HCT116 (cell line): ENCODE measurements around the gene CDKAL1. TPM values are rescaled to one million over a fixed set of nuclear protein-coding genes. Genes with fewer than 3 reads are reported as not detected.

ENCODE experiments used
- ATAC-seq: fragments of 200-7000 bp; cut with Tn5 transposase; 2 replicates; pipeline ENCODE4 v1.9.1; 2020; ENCODE audit warnings: mild to moderate bottlenecking, moderate library complexity
- BruUV-seq: library from RNA; stranded (reverse); fragments of 400-500 nt; replicated peaks from 2 replicates; lab custom pipeline; 2021; lab: Mats Ljungman, UMichigan
- CTCF ChIA-PET: fragments of 300-600 bp; sonication (Branson Sonifier 250); formaldehyde crosslinking; loops from one replicate; lab custom pipeline; 2021; ENCODE audit warnings: antibody characterized with exemption; lab: Charles Lee
- POLR2A ChIA-PET: fragments of 300-600, 350-600 bp; sonication (Branson Sonifier 250); formaldehyde crosslinking; loops from one replicate; lab custom pipeline; 2021; ENCODE audit warnings: antibody characterized with exemption; lab: Charles Lee
- RAD21 ChIA-PET, 2 experiments: fragments of 300-600 bp; sonication (Branson Sonifier 250); formaldehyde crosslinking; loops; one replicate each; lab custom pipeline; 2023; ENCODE audit warnings: low total read pairs in 2 of 2; ENCODE audit not compliant: uncharacterized antibody in 2 of 2, unreplicated experiment in 2 of 2, low non-redundant PET in 1 of 2; lab: Charles Lee
- DNase-seq: peaks from one replicate; pipeline ENCODE4 v3.0.0-alpha.2; 2010; ENCODE audit warnings: low read depth, low spot score
- H2AFZ ChIP-seq: fragments of 200-600 bp; shearing (Covaris generic), sonication (generic); 2 replicates; pipeline ENCODE4 v1.6.1; 2017; ENCODE audit warnings: low read depth, mixed run types, mixed read lengths, antibody characterized with exemption, low read length; ENCODE audit not compliant: poor library complexity, severe bottlenecking
- H3K27ac ChIP-seq: 2 replicates; pipeline ENCODE4 v1.5.1; 2012; ENCODE audit warnings: low read depth, low read length
- H3K27me3 ChIP-seq: fragments of 200-600 bp; sonication (generic); 2 replicates; pipeline ENCODE4 v1.6.1; 2016; ENCODE audit warnings: mixed run types, low read length, mixed read lengths; ENCODE audit not compliant: insufficient read depth
- H3K36me3 ChIP-seq, 2 experiments: fragments of 200-500 bp in 1 of 2; fragments of 200-600 bp in 1 of 2; sonication (Bioruptor generic) in 1 of 2; sonication (generic) in 1 of 2; 2 replicates each; pipeline versions ENCODE4 v1.5.1 to v1.6.1; 2014 to 2016; ENCODE audit warnings: low read length in 2 of 2, inconsistent platforms in 1 of 2, mixed read lengths in 1 of 2, mixed run types in 1 of 2; ENCODE audit not compliant: insufficient read depth in 2 of 2, control insufficient read depth in 1 of 2
- H3K4me1 ChIP-seq, 2 experiments: fragments of 200-600 bp in 1 of 2; sonication (generic) in 1 of 2; 2 replicates each; pipeline versions ENCODE4 v1.5.1 to v1.6.1; 2012 to 2017; ENCODE audit warnings: low read length in 2 of 2, inconsistent platforms in 1 of 2, mild to moderate bottlenecking in 1 of 2, mixed read lengths in 1 of 2, mixed run types in 1 of 2, moderate library complexity in 1 of 2; ENCODE audit not compliant: insufficient read depth in 2 of 2, control insufficient read depth in 1 of 2
- H3K4me2 ChIP-seq: fragments of 200-600 bp; sonication (generic); 2 replicates; pipeline ENCODE4 v1.6.1; 2017; ENCODE audit warnings: mixed run types, low read length, mixed read lengths
- H3K4me3 ChIP-seq, 2 experiments: fragments of 200-600 bp in 1 of 2; sonication (generic) in 1 of 2; replicated peaks in 1 of 2; 2 replicates each; pipeline ENCODE4 v1.5.1; 2011 to 2016; ENCODE audit warnings: low read length in 2 of 2, control low read depth in 1 of 2, low read depth in 1 of 2, mild to moderate bottlenecking in 1 of 2, mixed read lengths in 1 of 2, mixed run types in 1 of 2
- H3K79me2 ChIP-seq: fragments of 200-600 bp; sonication (generic); 2 replicates; pipeline ENCODE4 v1.6.1; 2017; ENCODE audit warnings: mild to moderate bottlenecking, mixed run types, low read length, moderate library complexity, mixed read lengths; ENCODE audit not compliant: insufficient read depth
- H3K9ac ChIP-seq: fragments of 200-600 bp; sonication (generic); 2 replicates; pipeline ENCODE4 v1.6.1; 2016; ENCODE audit warnings: low read length, mixed read lengths
- H3K9me2 ChIP-seq: fragments of 200-600 bp; sonication (generic), shearing (Covaris generic); 2 replicates; pipeline ENCODE4 v1.6.1; 2017; ENCODE audit warnings: mixed run types, mild to moderate bottlenecking, moderate library complexity; ENCODE audit not compliant: insufficient read depth
- H3K9me3 ChIP-seq, 2 experiments: fragments of 200-500 bp in 1 of 2; fragments of 200-600 bp in 1 of 2; sonication (Bioruptor generic) in 1 of 2; sonication (generic) in 1 of 2; 2 replicates each; pipeline ENCODE4 v1.6.1; 2014 to 2017; ENCODE audit warnings: low read length in 2 of 2, mixed read lengths in 2 of 2, inconsistent platforms in 1 of 2, low read depth in 1 of 2, mild to moderate bottlenecking in 1 of 2, mixed run types in 1 of 2, moderate library complexity in 1 of 2; ENCODE audit not compliant: control insufficient read depth in 1 of 2, insufficient read depth in 1 of 2
- H4K20me1 ChIP-seq: fragments of 200-600 bp; sonication (generic), shearing (Covaris generic); 2 replicates; pipeline ENCODE4 v1.6.1; 2017; ENCODE audit warnings: mixed run types, mild to moderate bottlenecking, moderate library complexity; ENCODE audit not compliant: insufficient read depth
- CEBPB ChIP-seq: IDR thresholded peaks from 2 replicates; pipeline ENCODE4 v1.6.1; 2012; ENCODE audit warnings: low read depth
- EGR1 ChIP-seq: IDR thresholded peaks from 2 replicates; pipeline ENCODE4 v1.6.1; 2012; ENCODE audit warnings: low read depth
- EZH2 ChIP-seq: fragments of 200-600 bp; sonication (generic); IDR thresholded peaks from 2 replicates; pipeline ENCODE4 v1.6.1; 2017; ENCODE audit warnings: antibody characterized with exemption, mixed run types
- EZH2phosphoT487 ChIP-seq: fragments of 200-600 bp; IDR thresholded peaks from 2 replicates; pipeline ENCODE4 v1.6.1; 2018; ENCODE audit warnings: antibody characterized with exemption, borderline replicate concordance
- FOSL1 ChIP-seq: IDR thresholded peaks from 2 replicates; pipeline ENCODE4 v1.6.1; 2012; ENCODE audit warnings: low read depth
- JUND ChIP-seq: IDR thresholded peaks from 2 replicates; pipeline ENCODE4 v1.6.1; 2012
- POLR2A ChIP-seq: IDR thresholded peaks from 2 replicates; pipeline ENCODE4 v1.7.0; 2011; ENCODE audit warnings: borderline replicate concordance; ENCODE audit not compliant: insufficient read depth, insufficient read length; ENCODE audit errors: extremely low read depth
- SIN3A ChIP-seq: IDR thresholded peaks from 2 replicates; pipeline ENCODE4 v1.6.1; 2012; ENCODE audit warnings: low read depth
- SRF ChIP-seq: IDR thresholded peaks from 2 replicates; pipeline ENCODE4 v1.6.1; 2012; ENCODE audit warnings: low read depth
- ZFX ChIP-seq: fragments of 450-650 bp; IDR thresholded peaks from 2 replicates; pipeline ENCODE4 v1.6.1; 2017
- ZNF274 ChIP-seq: fragments of 200-500 bp; sonication (Bioruptor generic); IDR thresholded peaks from 2 replicates; pipeline ENCODE4 v1.6.1; 2014; ENCODE audit warnings: mild to moderate bottlenecking, low read depth, low read length, inconsistent platforms
- intact Hi-C: fragments of 100-400 bp; cut with micrococcal nuclease; formaldehyde crosslinking; loops from 2 replicates; pipeline ENCODE4 v1.10.0; 2022
- total RNA-seq: library from RNA; stranded (reverse); gene quantifications from one replicate; pipeline ENCODE4 v1.2.1, GENCODE V29; 2021; ENCODE audit not compliant: unreplicated experiment
- TF ChIP-seq, protein P1 (sequence below): IDR thresholded peaks from 2 replicates; pipeline ENCODE4 v1.6.1; 2012; ENCODE audit warnings: low read depth
- TF ChIP-seq, protein P2 (sequence below): IDR thresholded peaks from 2 replicates; pipeline ENCODE4 v1.6.1; 2012
- TF ChIP-seq, protein P3 (sequence below), 3 experiments: fragments of 200-600 bp in 1 of 3; sonication (generic) in 1 of 3; IDR thresholded peaks in 2 of 3; conservative IDR thresholded peaks in 1 of 3; 2 replicates each; pipeline ENCODE4 v1.5.1; 2012 to 2017; ENCODE audit warnings: low read depth in 2 of 3, low read length in 2 of 3, antibody characterized with exemption in 1 of 3, borderline replicate concordance in 1 of 3, control low read depth in 1 of 3, mild to moderate bottlenecking in 1 of 3, mixed read lengths in 1 of 3, mixed run types in 1 of 3, moderate library complexity in 1 of 3; ENCODE audit not compliant: insufficient read depth in 1 of 3
- TF ChIP-seq, protein P4 (sequence below): IDR thresholded peaks from 2 replicates; pipeline ENCODE4 v1.6.1; 2012

The CDKAL1 gene
- total RNA-seq, 1 experiment from 2014 or later: 14.9 TPM

DNA sequence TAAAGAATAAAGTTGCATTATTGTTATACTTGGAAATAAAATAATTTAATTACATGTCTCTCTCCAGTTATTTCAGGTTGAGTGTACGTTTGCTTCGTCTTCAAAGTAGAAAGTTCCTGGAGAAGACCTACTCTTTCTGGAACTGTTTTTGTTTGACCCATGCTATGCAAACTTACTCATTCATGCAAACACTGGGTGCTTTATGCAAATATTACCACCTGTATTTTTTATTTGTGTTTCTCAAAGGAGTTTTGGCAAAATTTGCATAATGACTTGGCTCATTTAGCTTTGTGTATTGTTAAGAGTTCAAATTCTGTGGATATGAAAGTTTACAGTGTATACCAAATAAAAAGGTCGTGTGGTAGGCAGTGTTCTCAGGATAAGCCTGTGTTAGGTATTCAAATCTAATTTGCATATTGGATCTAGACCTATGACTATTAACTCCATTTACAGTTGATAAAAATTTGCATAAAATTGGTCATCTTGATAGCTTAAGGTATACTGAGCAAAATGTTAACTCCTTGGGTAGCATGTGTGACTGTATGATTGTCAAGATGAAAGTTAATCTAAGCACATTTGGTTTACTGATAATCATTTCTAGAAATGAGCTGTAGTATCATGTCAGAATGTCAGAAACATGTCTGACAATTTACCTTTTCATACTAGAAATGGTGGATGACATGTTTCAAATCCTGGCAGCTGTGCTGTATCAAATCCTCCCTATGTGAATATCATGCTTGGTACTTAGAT is 65.2 kb downstream of the CDKAL1 start (continued):
- TF ChIP-seq, protein P1, sequence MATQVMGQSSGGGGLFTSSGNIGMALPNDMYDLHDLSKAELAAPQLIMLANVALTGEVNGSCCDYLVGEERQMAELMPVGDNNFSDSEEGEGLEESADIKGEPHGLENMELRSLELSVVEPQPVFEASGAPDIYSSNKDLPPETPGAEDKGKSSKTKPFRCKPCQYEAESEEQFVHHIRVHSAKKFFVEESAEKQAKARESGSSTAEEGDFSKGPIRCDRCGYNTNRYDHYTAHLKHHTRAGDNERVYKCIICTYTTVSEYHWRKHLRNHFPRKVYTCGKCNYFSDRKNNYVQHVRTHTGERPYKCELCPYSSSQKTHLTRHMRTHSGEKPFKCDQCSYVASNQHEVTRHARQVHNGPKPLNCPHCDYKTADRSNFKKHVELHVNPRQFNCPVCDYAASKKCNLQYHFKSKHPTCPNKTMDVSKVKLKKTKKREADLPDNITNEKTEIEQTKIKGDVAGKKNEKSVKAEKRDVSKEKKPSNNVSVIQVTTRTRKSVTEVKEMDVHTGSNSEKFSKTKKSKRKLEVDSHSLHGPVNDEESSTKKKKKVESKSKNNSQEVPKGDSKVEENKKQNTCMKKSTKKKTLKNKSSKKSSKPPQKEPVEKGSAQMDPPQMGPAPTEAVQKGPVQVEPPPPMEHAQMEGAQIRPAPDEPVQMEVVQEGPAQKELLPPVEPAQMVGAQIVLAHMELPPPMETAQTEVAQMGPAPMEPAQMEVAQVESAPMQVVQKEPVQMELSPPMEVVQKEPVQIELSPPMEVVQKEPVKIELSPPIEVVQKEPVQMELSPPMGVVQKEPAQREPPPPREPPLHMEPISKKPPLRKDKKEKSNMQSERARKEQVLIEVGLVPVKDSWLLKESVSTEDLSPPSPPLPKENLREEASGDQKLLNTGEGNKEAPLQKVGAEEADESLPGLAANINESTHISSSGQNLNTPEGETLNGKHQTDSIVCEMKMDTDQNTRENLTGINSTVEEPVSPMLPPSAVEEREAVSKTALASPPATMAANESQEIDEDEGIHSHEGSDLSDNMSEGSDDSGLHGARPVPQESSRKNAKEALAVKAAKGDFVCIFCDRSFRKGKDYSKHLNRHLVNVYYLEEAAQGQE: no peak
- no peak for TF ChIP-seq SIN3A
- TF ChIP-seq ZFX: no peak

DNA sequence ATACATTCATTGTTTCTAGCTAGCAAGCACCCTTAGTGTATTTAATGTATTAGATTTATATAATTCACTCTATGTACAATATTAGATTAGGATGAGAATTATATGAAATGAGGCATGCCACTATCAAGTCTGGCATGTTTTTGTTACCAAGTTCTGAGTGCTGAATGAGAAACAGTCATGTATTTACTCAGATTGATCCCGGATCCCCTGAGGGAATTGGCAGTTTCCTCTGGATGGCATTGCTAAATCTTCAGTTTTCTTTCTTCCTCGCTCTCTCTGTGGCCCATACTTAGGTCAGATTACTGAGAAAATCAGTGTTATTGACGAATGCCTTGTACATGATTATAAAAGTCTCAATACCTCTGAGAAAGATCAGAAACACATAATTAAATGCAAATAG is 66.6 kb downstream of the CDKAL1 start:
- ChIA-PET CTCF (no interaction called here), RAD21 (no interaction called here), POLR2A (no interaction called here)
- intact Hi-C loops: no loop called here
- Histone ChIP-seq H2AFZ (no peak overlapping the region), H3K79me2 (no peaks in the 10 kb centered on the region), H3K9me2 (no peaks in the 10 kb centered on the region), H3K9me3 (no peaks in the 10 kb centered on the region), H3K9ac (no peak overlapping the region), H3K4me3 (no peak overlapping the region), H3K4me2 (no peak overlapping the region), H3K27ac (no peak overlapping the region), H3K27me3 (no peaks in the 10 kb centered on the region), H3K36me3 (no peaks in the 10 kb centered on the region), H4K20me1 (no peaks in the 10 kb centered on the region), H3K4me1 (peaks cover 0 to 18% of the 10 kb centered on the region in 2 experiments; a peak in 2 of 4 replicates)
- ATAC-seq: no peak
- BruUV-seq: no TSS peak
- no peak for DNase-seq
- TF ChIP-seq EGR1 (no peak), SIN3A (no peak), ZFX (no peak), JUND (no peak), CEBPB (no peak), POLR2A (no peak), SRF (no peak), ZNF274 (no peak), EZH2 (no peak), EZH2phosphoT487 (no peak), FOSL1 (no peak)
- TF ChIP-seq, protein P1: no peak
- TF ChIP-seq, protein P2, sequence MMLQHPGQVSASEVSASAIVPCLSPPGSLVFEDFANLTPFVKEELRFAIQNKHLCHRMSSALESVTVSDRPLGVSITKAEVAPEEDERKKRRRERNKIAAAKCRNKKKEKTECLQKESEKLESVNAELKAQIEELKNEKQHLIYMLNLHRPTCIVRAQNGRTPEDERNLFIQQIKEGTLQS: no peak
- TF ChIP-seq, protein P3, sequence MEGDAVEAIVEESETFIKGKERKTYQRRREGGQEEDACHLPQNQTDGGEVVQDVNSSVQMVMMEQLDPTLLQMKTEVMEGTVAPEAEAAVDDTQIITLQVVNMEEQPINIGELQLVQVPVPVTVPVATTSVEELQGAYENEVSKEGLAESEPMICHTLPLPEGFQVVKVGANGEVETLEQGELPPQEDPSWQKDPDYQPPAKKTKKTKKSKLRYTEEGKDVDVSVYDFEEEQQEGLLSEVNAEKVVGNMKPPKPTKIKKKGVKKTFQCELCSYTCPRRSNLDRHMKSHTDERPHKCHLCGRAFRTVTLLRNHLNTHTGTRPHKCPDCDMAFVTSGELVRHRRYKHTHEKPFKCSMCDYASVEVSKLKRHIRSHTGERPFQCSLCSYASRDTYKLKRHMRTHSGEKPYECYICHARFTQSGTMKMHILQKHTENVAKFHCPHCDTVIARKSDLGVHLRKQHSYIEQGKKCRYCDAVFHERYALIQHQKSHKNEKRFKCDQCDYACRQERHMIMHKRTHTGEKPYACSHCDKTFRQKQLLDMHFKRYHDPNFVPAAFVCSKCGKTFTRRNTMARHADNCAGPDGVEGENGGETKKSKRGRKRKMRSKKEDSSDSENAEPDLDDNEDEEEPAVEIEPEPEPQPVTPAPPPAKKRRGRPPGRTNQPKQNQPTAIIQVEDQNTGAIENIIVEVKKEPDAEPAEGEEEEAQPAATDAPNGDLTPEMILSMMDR (IDR thresholded peaks at IDR 0.05 in 2 of 3, conservative IDR thresholded peaks at IDR 0.05 in 1 of 3; ENCODE audit: borderline replicate concordance in 1 of 3, insufficient read depth in 1 of 3, low read depth in 2 of 3, low read length in 2 of 3): no peak
- TF ChIP-seq, protein P4, sequence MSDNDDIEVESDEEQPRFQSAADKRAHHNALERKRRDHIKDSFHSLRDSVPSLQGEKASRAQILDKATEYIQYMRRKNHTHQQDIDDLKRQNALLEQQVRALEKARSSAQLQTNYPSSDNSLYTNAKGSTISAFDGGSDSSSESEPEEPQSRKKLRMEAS: no peak
